Right atrium auricular region (tissue), 2 donors: ENCODE results near the gene SLC6A9. TPM values are rescaled to one million over a fixed set of nuclear protein-coding genes. Genes with fewer than 3 reads are reported as not detected.

Experiments
- DNase-seq: peaks from one replicate; pipeline ENCODE4 v3.0.0-alpha.2; 2019; ENCODE audit warnings: low spot score
- H3K27ac ChIP-seq, 2 donors: fragments of 200-600 bp; sonication (generic); 1 replicate in 1 of 2; 2 replicates in 1 of 2; pipeline ENCODE4 v1.5.1; 2016 to 2019
- H3K27me3 ChIP-seq, 2 donors: fragments of 200-600 bp; sonication (generic); one replicate each; pipeline versions ENCODE4 v1.5.1 to v1.6.0; 2017 to 2019
- H3K36me3 ChIP-seq: fragments of 200-600 bp; sonication (generic); one replicate; pipeline ENCODE4 v1.5.1; 2016
- H3K4me1 ChIP-seq, 2 donors: fragments of 200-600 bp; sonication (generic); one replicate each; pipeline versions ENCODE4 v1.5.1 to v1.6.0; 2017 to 2019
- H3K4me3 ChIP-seq, 2 donors: fragments of 200-600 bp; sonication (generic); 1 replicate in 1 of 2; 2 replicates in 1 of 2; pipeline ENCODE4 v1.5.1; 2017 to 2019; ENCODE audit warnings: mild to moderate bottlenecking in 1 of 2, moderate library complexity in 1 of 2
- H3K9me3 ChIP-seq, 2 donors: fragments of 200-600 bp; sonication (generic); one replicate each; pipeline ENCODE4 v1.5.1; 2019
- CTCF ChIP-seq, 2 donors: fragments of 200-600 bp; sonication (generic); IDR thresholded peaks; one replicate each; pipeline ENCODE4 v1.5.1; 2019; ENCODE audit warnings: antibody characterized with exemption in 2 of 2
- total RNA-seq, 2 donors: library from RNA; depleted of rRNA; stranded (reverse); fragments of >200 nt; gene quantifications; one replicate each; pipeline ENCODE4 v1.1.0, GENCODE V29; 2016

SLC6A9 gene
- total RNA-seq, 2 donors from 2014 or later = 1.0 to 1.6 TPM

GRCh38 chr1:44059212-44059611, 27.9 kb upstream of the SLC6A9 start:
- no peak for DNase-seq
- no peak for TF ChIP-seq CTCF (IDR thresholded peaks at IDR 0.05)
- no peak overlapping the region for H3K4me3 ChIP-seq
- no peak overlapping the region for H3K27ac ChIP-seq
- no peaks in the 10 kb centered on the region for H3K27me3 ChIP-seq
- no peaks in the 10 kb centered on the region for H3K36me3 ChIP-seq
- peaks cover 0 to 10% of the 10 kb centered on the region in 2 donors for H3K4me1 ChIP-seq
- H3K9me3 ChIP-seq = no peaks in the 10 kb centered on the region

- no peak overlapping the region for H3K4me3 ChIP-seq
- no peak for DNase-seq
- peaks cover 0 to 10% of the 10 kb centered on the region in 2 donors for H3K4me1 ChIP-seq
- H3K27me3 ChIP-seq = no peaks in the 10 kb centered on the region
- H3K27ac ChIP-seq = no peak overlapping the region
- H3K36me3 ChIP-seq = no peaks in the 10 kb centered on the region
- no peaks in the 10 kb centered on the region for H3K9me3 ChIP-seq
- no peak for TF ChIP-seq CTCF (IDR thresholded peaks at IDR 0.05)
Measured at GRCh38 chr1:44057293-44057692, 26.0 kb upstream of the SLC6A9 start.

- TF ChIP-seq CTCF (IDR thresholded peaks at IDR 0.05) = no peak
- no peaks in the 10 kb centered on the region for H3K36me3 ChIP-seq
- no peak overlapping the region for H3K4me3 ChIP-seq
- peaks cover 0 to under 1% of the 10 kb centered on the region in 2 donors for H3K4me1 ChIP-seq
- no peaks in the 10 kb centered on the region for H3K9me3 ChIP-seq
- DNase-seq = no peak
- H3K27ac ChIP-seq = no peak overlapping the region
- no peaks in the 10 kb centered on the region for H3K27me3 ChIP-seq
Measured at GRCh38 chr1:44053394-44053793, 22.1 kb upstream of the SLC6A9 start.

- Histone ChIP-seq H3K36me3 (no peaks in the 10 kb centered on the region), H3K9me3 (no peaks in the 10 kb centered on the region), H3K4me3 (no peak overlapping the region), H3K27me3 (no peaks in the 10 kb centered on the region), H3K27ac (no peak overlapping the region), H3K4me1 (peaks cover 0 to 12% of the 10 kb centered on the region in 2 donors)
- DNase-seq = no peak
- TF ChIP-seq CTCF (IDR thresholded peaks at IDR 0.05) = no peak
Measured at GRCh38 chr1:44050261-44050660, 19.0 kb upstream of the SLC6A9 start.

GRCh38 chr1:44049839-44050238, 18.6 kb upstream of the SLC6A9 start:
- Histone ChIP-seq H3K4me1 (peaks cover 0 to 12% of the 10 kb centered on the region in 2 donors), H3K4me3 (no peak overlapping the region), H3K9me3 (no peaks in the 10 kb centered on the region), H3K27me3 (no peaks in the 10 kb centered on the region), H3K27ac (no peak overlapping the region), H3K36me3 (no peaks in the 10 kb centered on the region)
- TF ChIP-seq CTCF (IDR thresholded peaks at IDR 0.05) = no peak
- DNase-seq = no peak

GRCh38 chr1:44048532-44049215, 17.4 kb upstream of the SLC6A9 start:
- no peaks in the 10 kb centered on the region for H3K36me3 ChIP-seq
- H3K27me3 ChIP-seq = no peaks in the 10 kb centered on the region
- no peak for DNase-seq
- H3K9me3 ChIP-seq = no peaks in the 10 kb centered on the region
- H3K4me1 ChIP-seq = peaks cover 0 to 12% of the 10 kb centered on the region in 2 donors
- H3K4me3 ChIP-seq = no peak overlapping the region
- H3K27ac ChIP-seq = peak overlapping the region; percentile 36 to 42
- no peak for TF ChIP-seq CTCF (IDR thresholded peaks at IDR 0.05)
